NCI-H748 treated with DMSO at 0.1 percent for 48 hours (cell line): ENCODE results near the gene ZNF512.
"Not testable (repeated sequence)": the region's sequence is repeated elsewhere in the genome, so short reads cannot be mapped to it uniquely, and the experiment has no call there.

ENCODE experiments used
- DNase-seq: peaks from one replicate; lab custom pipeline; 2025; lab: John Stamatoyannopoulos, UW

ZNF512 gene

GRCh38 chr2:27582695-27583389, at the start of gene ZNF512:
ZNF512 (plus strand) TSS chr2:27583042; CDS start chr2:27583113, 71 bp downstream.
- DNase-seq, result peak; percentile 93

GRCh38 chr2:27537287-27537686, 45.6 kb upstream of the ZNF512 start:
- DNase-seq, result no peak

- DNase-seq, result not testable (repeated sequence)
Observed at GRCh38 chr2:27538839-27539450, 43.9 kb upstream of the ZNF512 start.

GRCh38 chr2:27539649-27540048, 43.2 kb upstream of the ZNF512 start:
- not testable (repeated sequence) for DNase-seq

GRCh38 chr2:27544143-27544821, 38.6 kb upstream of the ZNF512 start:
- no peak for DNase-seq

GRCh38 chr2:27545348-27546141, 37.3 kb upstream of the ZNF512 start:
- no peak for DNase-seq

GRCh38 chr2:27549303-27549702, 33.5 kb upstream of the ZNF512 start:
- DNase-seq, result no peak

- DNase-seq, result no peak
Observed at GRCh38 chr2:27551514-27551913, 31.3 kb upstream of the ZNF512 start.

GRCh38 chr2:27552941-27553340, 29.9 kb upstream of the ZNF512 start:
- DNase-seq, result no peak

GRCh38 chr2:27554451-27554850, 28.4 kb upstream of the ZNF512 start:
- DNase-seq, result not testable (repeated sequence)

- DNase-seq, result no peak
Observed at GRCh38 chr2:27559228-27559627, 23.6 kb upstream of the ZNF512 start.

GRCh38 chr2:27561060-27561459, 21.8 kb upstream of the ZNF512 start:
- no peak for DNase-seq

GRCh38 chr2:27566628-27567027, 16.2 kb upstream of the ZNF512 start:
- DNase-seq, result no peak

GRCh38 chr2:27569398-27569797, 13.4 kb upstream of the ZNF512 start:
- no peak for DNase-seq

- no peak for DNase-seq
Observed at GRCh38 chr2:27571197-27571596, 11.6 kb upstream of the ZNF512 start.

- no peak for DNase-seq
Observed at GRCh38 chr2:27571681-27572080, 11.2 kb upstream of the ZNF512 start.

- no peak for DNase-seq
Observed at GRCh38 chr2:27572439-27572838, 10.4 kb upstream of the ZNF512 start.

GRCh38 chr2:27572998-27573429, 9.8 kb upstream of the ZNF512 start:
- DNase-seq, result no peak

GRCh38 chr2:27573452-27573851, 9.4 kb upstream of the ZNF512 start:
- DNase-seq, result no peak

- no peak for DNase-seq
Observed at GRCh38 chr2:27581417-27582128, 1.3 kb upstream of the ZNF512 start.

GRCh38 chr2:27582129-27582694, 630 bp upstream of the ZNF512 start:
- DNase-seq, result no peak
